NCI-H1048 (cell line): ENCODE data around the gene CCDC181.
"Not testable (repeated sequence)": the region's sequence is repeated elsewhere in the genome, so short reads cannot be mapped to it uniquely, and the experiment has no call there.

Experiments
- DNase-seq: peaks from one replicate; lab custom pipeline; 2025; lab: John Stamatoyannopoulos, UW

Gene CCDC181

DNA sequence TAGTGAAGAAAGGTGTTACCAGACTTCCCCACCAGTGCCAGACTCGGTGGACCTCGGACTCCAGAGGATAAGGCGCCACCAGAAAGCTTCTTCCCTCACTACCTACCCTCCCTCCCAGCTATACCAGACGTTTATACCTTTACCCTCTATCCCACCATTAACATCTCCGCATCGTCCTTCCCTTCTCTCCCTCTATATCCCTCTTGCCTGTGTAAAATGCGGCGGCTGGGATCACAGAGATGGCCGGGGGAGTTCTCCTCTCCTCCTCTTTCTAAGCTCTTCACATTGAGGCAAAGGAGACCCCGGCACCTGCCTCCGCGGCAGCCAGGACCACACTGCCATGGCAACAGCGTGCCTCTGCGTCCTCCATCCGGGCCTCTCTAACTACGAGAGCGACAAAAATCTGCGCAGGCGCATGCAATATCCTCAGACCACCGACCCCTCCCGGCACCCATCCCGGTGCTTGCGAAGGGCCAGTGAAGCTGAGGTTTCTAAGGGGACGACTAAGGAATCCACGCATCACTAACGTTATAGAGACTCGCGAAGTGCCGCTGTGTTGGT is at the start of gene CCDC181:
Gene CCDC181, minus strand, starts transcription at position 394 of the 561 bp plus-strand sequence. CDS start 2,547 bp downstream, outside the sequence.
- DNase-seq: no peak

GRCh38 chr1:169475806-169476387 is 48.6 kb upstream of the CCDC181 start:
- no peak for DNase-seq

DNA sequence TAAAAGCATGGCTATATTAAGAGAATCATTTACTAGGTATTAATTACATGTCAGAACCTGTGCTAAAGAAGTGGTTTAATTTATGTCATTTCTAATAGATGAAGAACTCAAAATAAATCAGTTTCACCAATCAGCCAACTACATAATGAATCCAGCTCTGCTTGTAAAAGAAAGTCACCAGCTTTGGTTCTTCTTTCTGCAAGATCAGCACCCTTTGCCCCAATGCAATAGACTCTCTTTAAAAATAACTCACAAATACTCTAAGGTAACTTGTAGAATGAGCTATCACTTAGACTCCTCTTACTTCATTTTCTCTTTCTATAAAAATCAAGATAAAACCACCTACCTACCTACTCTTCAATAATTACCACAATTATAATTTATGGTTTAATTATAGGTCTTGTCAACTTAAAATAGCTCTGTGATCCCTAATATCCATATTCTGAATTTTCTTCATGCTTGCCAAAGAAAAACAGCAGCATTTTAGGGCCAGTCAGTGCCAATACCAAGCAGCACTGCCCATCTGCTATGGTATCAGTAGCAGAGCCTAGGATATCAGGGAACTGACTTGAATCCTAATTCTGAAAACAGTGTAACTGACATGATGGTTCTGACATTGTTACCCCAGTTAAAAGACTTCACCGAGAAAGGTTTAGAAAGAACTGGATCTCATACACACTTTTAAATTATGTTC is 47.2 kb upstream of the CCDC181 start:
- no peak for DNase-seq

DNA sequence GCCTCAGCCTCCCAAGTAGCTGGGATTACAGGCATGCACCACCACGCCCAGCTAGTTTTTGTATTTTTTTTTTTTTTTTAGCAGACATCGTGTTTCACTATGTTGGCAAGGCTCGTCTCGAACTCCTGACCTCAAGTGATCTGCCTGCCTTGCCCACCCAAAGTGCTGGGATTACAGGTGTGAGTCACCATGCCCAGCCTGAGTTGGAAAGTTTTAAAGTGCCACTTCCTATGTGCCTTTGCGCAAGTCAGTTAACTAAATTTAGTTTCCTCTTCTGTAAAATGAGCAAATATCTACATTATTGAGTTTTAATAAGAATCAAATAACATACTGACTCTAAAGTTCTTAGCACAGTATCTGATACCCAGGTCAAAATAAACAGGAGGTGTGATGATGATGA is 46.1 kb upstream of the CCDC181 start:
- DNase-seq: no peak

- DNase-seq: no peak
Observed at GRCh38 chr1:169472738-169473137, 45.5 kb upstream of the CCDC181 start.

DNA sequence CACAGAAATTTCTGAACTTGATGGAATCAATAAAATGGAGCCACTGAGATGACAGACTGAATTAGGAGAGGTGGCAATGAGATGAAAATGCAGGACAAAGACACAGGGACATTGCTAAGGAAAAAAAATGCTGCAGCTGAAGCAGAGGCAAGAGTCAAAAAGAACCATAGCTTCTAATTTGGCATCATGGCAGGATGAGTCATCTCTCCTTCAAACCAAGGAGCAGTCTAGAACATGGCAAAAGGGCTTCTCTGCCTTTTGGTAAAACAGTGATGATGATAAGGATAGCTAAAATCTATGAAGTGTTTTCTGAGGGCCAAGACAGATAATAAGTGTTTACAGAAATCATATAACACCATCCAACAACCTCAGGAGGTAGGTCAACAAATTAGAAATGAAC is 41.7 kb upstream of the CCDC181 start:
- no peak for DNase-seq

GRCh38 chr1:169466259-169467230 is 39.3 kb upstream of the CCDC181 start:
- no peak for DNase-seq

DNA sequence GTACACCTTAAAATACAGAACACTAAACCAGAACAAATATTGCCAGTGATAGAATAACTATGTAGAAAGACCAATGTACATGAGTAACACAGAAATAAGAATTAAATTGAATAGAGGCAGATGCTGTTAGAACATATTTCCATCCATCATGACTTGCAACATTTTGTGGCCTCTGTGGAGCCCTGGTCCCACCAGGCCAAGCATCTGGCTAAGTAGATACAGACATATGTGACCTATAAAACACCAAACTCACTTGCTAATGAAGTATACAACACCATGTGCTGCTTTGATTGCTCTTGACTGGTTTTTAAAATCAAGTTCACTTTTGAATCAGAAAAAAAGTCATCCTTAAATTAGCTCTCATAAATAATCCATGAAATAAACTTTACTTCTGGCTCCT is 38.0 kb upstream of the CCDC181 start:
- DNase-seq: no peak

GRCh38 chr1:169462385-169462784 is 35.1 kb upstream of the CCDC181 start:
- DNase-seq: no peak

DNA sequence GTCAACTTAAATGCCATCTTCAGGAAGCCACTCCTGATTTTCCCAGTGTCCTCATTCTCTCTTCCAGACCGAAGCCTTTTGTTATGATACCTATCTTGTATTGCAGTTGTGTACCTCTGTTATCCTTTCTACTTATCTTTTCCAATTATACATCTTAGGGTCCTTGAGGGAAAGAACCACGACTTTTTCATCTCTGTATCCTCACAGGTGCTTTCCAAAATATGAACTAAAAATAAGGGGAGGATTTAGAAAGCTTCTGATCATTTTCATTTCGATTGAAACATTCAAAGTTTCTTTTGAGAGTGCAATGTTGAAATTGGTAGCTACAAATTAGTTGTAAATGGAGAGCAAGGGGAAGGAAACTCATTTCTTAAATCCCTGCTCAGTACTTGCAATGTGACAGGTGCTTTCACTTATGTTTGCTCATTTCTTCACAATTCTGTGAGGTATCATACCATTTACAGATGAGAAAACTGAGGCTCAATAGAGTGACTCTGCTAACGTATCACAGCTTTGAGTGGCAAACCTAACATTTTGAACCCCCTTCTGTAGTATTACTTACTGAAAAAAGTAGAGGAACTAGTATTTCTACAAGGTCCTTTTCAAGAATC is 34.2 kb upstream of the CCDC181 start:
- no peak for DNase-seq

- DNase-seq: no peak
Observed at GRCh38 chr1:169460191-169460833, 33.0 kb upstream of the CCDC181 start.

GRCh38 chr1:169457443-169457842 is 30.2 kb upstream of the CCDC181 start:
- no peak for DNase-seq

DNA sequence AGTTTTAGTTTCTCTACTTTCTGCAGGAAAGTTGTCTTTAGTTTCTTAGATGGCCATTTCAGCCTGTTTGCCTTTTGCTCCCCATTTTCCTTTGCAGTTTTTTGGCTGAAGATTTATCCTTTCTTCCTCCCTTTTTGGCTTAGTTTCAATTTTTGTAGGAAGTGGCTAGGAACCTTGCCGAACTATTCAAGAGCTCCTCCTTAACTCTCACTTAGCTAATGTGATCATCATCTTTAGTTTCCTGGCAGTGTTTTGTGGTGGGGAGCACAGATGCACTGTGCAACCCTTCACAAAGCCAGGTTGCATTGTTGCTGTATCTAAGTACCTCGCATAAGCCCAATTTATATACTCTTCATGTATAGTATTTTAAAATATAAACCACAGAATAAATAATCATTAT is 28.8 kb upstream of the CCDC181 start:
- no peak for DNase-seq

DNA sequence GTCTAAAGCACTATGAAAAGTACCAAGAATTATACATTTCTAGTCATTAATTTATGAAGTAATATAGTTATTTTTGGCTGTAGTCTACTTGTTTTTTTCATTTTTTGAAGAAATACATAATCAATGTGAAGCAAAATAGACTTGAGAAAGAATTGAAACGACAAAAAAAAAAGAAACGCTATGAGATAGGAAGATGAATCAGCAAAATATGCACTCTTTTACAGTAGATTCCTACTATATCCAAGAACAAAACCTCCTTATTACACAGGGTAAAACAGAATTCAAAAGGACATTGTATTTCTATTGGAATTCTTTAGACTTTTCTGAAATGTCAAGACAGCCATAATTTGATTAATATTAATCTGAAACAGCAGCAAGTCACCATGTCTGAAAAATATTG is 25.6 kb upstream of the CCDC181 start:
- no peak for DNase-seq

GRCh38 chr1:169451218-169451824 is 24.0 kb upstream of the CCDC181 start:
- DNase-seq: no peak

DNA sequence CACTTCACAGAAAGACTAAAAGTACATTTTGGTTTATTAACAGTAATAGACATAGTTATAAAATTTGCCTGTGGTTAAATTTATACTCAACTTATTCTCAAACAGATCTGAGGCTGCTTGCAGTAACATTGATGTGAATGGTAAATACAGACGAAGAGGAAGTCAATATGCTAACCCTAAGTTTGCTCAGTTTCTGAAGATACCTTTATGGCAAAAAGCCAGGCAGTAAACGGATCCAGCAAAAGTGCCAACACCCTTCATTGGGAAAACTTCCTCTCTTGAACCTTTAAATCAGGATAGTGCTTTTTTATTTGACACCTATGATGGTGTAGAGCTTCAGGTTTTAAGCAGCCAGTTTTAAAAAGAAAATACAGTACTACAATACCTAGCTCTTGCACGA is 16.6 kb upstream of the CCDC181 start:
- DNase-seq: no peak

GRCh38 chr1:169426174-169426705 is 1.0 kb downstream of the CCDC181 start:
- no peak for DNase-seq

DNA sequence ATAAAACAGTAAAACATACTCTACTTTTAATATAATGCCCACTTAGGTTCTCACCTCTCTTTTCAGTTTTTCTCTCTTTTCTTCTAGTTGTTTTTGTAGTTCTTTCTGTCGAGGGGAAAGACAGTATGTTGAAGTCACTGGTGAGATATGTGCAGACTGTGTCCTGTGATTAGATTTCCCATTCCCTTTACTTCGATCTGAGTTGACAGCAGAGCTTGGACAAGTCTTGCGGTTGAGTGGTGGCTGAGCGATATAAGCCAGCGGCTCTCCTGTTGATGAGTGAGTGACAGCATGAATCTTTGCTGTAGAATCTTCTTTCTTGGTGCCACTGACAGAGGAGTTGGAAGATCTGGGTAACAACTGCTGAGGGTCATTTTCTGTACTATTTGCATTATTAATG is 6.0 kb downstream of the CCDC181 start:
- no peak for DNase-seq

- DNase-seq: no peak
Observed at GRCh38 chr1:169414952-169415351, 12.3 kb downstream of the CCDC181 start.

- DNase-seq: not testable (repeated sequence)
Observed at GRCh38 chr1:169408340-169408739, 18.9 kb downstream of the CCDC181 start.

- DNase-seq: not testable (repeated sequence)
Observed at GRCh38 chr1:169402578-169402977, 24.7 kb downstream of the CCDC181 start.
